Amygdala (tissue), 56 donors: Measurements from ENCODE around the gene NAA15.
"Not testable (repeated sequence)": the region's sequence is repeated elsewhere in the genome, so short reads cannot be mapped to it uniquely, and the experiment has no call there.

Source experiments
- DNase-seq, 56 donors: peaks; one replicate each; lab custom pipeline; 2025; lab: John Stamatoyannopoulos, UW

NAA15 gene

GRCh38 chr4:139295942-139296299 is 5.4 kb upstream of the NAA15 start:
- no peak for DNase-seq

GRCh38 chr4:139297001-139297410 is 4.3 kb upstream of the NAA15 start:
- DNase-seq, result no peak

GRCh38 chr4:139299536-139299935 is 1.8 kb upstream of the NAA15 start:
- DNase-seq, result no peak

GRCh38 chr4:139300431-139301112 is 733 bp upstream of the NAA15 start:
- peak in 4 of 56 donors; percentile 16 to 79 (median 50) for DNase-seq

- peak in 34 of 56 donors; percentile 28 to 70 (median 47) for DNase-seq
Measured at GRCh38 chr4:139301821-139302611, 711 bp downstream of the NAA15 start, which contains the start of gene NDUFC1. Gene NDUFC1, minus strand, starts transcription at chr4:139302477. Its CDS starts 6,679 bp downstream, at chr4:139295798.

- no peak for DNase-seq
Measured at GRCh38 chr4:139304920-139305319, 3.6 kb downstream of the NAA15 start.

- DNase-seq, result no peak
Measured at GRCh38 chr4:139311909-139312308, 10.6 kb downstream of the NAA15 start.

- DNase-seq, result no peak
Measured at GRCh38 chr4:139312552-139313332, 11.4 kb downstream of the NAA15 start.

- not testable (repeated sequence) for DNase-seq
Measured at GRCh38 chr4:139313414-139313813, 12.1 kb downstream of the NAA15 start.

- no peak for DNase-seq
Measured at GRCh38 chr4:139314047-139314800, 12.9 kb downstream of the NAA15 start.

GRCh38 chr4:139315221-139315675 is 13.9 kb downstream of the NAA15 start:
- no peak for DNase-seq

- no peak for DNase-seq
Measured at GRCh38 chr4:139316733-139317132, 15.4 kb downstream of the NAA15 start.

- DNase-seq, result no peak
Measured at GRCh38 chr4:139317635-139318034, 16.3 kb downstream of the NAA15 start.

GRCh38 chr4:139319571-139319970 is 18.3 kb downstream of the NAA15 start:
- DNase-seq, result no peak

- not testable (repeated sequence) for DNase-seq
Measured at GRCh38 chr4:139322070-139322469, 20.8 kb downstream of the NAA15 start.

GRCh38 chr4:139322541-139322940 is 21.2 kb downstream of the NAA15 start:
- DNase-seq, result not testable (repeated sequence)

- DNase-seq, result no peak
Measured at GRCh38 chr4:139324620-139325019, 23.3 kb downstream of the NAA15 start.

- DNase-seq, result no peak
Measured at GRCh38 chr4:139329665-139330200, 28.4 kb downstream of the NAA15 start.

GRCh38 chr4:139330283-139330682 is 29.0 kb downstream of the NAA15 start:
- peak in 3 of 56 donors; percentile 5 to 29 (median 13) for DNase-seq

- no peak for DNase-seq
Measured at GRCh38 chr4:139331185-139331584, 29.9 kb downstream of the NAA15 start.
